Measurements from ENCODE around the gene GARIN5A.

- no peak for TF ChIP-seq POLR2A (IDR thresholded peaks at IDR 0.05)
- no peak for TF ChIP-seq CTCF (IDR thresholded peaks at IDR 0.05)
Observed at GRCh38 chr19:50481351-50482149, 4.9 kb upstream of the GARIN5A start.
